ENCODE results near the gene CHKA.

GRCh38 chr11:68036717-68037239 lies 84.4 kb downstream of the CHKA start:
- no peak for TF ChIP-seq CTCF (conservative IDR thresholded peaks at IDR 0.05; ENCODE audit: low read length)
- no peak for TF ChIP-seq EZH2phosphoT487 (IDR thresholded peaks at IDR 0.05; ENCODE audit: borderline replicate concordance)
